GM18511 (cell line): ENCODE data around the gene IL37.
"Not testable (repeated sequence)": the region's sequence is repeated elsewhere in the genome, so short reads cannot be mapped to it uniquely, and the experiment has no call there.

Source experiments
- ATAC-seq: cut with Tn5 transposase; IDR thresholded peaks from one replicate; pipeline ENCODE4 v1.9.1; 2021; ENCODE audit warnings: mild to moderate bottlenecking, moderate library complexity; ENCODE audit not compliant: unreplicated experiment

IL37 gene

DNA sequence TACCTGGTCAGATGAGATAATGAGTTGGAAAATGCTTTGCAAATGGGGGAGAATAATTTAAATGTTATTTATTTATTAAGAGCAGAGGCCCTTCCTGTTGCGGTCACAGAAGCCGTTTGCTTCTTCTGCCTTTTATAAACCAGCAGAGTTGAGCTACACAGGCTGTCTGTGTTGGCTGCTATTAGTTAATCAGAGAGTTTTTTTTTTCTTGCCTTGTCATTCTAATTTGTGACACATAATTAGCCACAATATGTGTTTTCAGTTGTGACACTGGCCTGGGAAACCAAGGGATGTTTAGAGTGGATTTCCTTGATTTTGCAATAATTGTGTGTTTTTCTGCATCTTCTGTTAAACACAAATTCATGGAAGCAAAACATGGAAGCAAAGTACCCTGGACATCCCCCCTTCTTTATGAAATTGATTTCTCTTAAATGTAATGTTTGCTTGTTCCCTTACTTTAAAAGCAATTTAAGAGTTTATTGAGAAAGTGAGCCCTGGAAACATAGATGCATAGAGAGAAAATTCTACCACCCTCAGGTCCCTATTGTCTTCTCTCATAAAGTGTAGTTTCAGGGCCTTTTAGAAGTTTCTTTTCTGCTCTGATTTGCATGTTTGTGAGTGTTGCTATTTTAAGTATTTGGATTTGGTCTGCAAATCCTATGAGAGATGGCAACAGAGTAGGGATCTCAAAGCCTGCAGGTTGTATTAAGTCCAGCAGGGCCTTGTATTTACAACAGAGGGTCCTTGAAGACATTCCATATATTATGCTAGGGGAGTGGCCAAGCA is 22.8 kb upstream of the IL37 start:
- no peak for ATAC-seq

DNA sequence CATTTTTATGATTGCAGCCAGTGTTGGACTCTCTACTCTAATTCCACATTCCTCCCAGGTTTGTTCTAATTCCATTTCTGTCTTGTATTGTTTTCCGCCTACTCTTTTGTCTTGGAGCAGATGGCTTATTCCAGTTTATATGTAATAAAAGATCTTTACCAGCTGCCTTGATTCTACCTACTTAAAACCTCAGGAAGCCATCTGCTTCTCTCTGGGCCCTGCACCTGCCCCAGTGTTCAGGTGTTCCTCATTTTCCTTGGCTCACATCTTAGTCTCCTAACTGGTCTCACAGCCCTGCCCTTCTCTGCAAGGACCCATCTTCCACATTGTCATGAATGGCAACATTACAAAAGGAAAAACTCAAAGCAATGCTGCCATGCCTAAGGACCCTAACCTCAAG is 21.0 kb upstream of the IL37 start:
- no peak for ATAC-seq

DNA sequence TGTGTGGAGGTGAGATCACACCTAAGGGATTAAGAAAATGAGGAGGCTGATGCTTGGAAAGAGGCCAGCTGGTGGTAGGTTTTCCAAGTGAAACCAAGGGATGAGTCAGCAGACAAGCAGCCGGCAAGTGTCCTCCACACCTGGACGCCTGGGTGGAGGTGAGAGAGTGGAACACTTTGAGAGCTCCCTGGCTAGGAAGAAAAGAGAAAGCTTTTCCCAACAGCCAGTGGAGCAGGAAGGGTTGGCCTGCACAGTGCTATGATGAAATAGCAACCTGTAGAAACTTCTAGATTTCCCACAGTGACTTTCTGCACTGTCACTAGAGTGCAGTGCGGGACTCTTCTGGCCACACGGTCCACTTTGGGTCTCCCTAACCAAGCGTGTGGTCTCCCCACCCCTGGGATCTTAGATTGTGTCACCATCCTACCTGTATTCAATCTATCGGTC is 19.6 kb upstream of the IL37 start:
- ATAC-seq, result no peak

DNA sequence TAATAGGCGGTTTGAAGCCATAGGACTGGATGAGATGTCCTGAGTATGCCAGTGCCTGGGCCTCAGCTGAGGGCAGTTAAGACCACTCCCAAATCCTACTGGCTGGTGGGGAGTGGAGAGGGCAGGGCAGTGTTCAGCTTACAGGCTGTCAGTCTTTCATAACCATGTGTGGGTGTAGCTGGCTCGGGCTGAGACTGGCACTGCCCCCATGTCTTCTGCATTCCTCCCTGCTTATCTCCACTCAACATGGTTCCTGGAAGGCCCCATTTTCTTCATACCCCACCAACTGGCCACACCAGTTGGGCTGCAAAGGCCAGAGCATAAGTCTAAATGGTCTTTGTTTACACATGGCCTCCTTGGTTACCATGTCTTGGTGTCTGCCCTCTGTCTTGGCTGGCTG is 17.2 kb upstream of the IL37 start:
- no peak for ATAC-seq

DNA sequence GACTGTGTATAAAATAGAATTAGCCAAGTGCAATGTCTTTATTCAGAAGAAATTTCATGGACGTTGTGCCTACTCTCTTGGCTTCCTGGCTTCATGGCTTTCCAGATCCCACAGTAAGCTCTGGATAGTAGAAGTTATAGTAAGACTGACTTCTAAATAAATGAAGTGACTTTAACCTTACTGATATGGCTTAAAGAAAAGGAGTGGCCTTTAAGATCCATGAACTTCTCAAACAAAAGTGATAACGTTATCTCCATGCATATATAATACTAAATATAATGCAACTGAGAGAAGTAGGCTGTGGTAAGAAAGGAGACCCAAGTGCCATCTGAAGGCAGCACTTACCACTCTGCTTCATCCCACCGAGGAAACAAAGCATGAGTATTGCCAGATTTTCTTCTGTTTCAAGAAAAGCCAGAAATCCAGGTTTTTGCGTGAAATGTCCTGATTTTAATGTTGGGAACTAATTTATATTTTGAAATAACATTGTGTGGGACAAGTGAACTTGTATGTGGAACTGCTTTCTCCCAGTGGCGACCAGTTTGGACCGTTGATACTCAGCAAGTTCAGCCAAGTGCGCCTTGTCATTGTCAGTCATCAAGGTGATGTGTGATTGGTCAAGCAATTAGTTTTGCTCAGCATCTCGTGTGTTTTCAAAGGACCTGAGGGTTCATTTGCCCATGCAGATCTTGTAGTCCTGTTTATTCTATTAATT is 13.9 kb upstream of the IL37 start:
- no peak for ATAC-seq

DNA sequence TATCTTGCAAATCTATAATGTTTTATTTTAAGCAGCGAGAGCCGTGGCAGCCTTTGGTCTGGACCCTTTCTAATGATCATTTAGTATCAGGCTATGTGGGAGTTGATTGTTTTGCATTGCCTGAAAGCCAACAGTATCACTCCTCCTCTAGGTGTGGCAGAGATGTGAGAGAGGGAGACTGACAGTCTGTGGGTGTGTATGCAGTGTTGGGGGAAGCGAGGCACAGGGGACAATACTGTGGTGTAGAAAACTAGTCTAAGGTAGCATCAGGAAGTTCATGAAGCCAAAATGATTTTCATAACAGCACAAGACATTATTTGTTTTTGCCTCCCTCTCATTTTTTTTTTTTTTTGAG is 13.4 kb upstream of the IL37 start:
- no peak for ATAC-seq

DNA sequence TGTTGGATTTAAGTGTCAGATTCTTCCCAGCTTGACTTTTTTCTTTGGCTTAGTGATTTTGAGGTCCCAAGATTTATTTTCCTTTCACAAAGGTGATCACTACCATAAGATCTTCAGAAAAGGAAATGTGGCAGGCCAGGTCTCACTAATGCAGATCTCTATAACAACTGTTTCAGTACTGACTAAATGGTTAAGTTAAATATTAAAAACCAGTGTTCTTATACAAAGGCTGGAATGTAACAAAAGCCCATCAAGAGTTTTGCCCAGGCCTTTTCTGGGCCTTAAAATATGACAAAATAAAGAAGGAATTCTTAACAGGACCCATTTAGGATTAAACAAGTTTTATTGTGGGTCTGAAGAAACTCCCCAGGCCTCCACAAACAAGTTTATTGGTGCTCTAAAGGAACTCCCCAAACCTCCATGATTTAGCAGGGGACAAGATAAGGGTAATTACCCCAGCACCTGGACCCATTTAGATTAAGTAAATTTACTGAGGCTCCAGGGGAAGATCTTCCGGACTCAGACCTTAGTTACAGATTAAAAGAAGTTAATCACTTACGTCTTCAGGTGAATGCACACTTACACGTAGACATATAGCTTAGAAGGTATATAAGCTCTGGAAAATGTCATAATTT is 9.4 kb upstream of the IL37 start:
- ATAC-seq, result not testable (repeated sequence)

DNA sequence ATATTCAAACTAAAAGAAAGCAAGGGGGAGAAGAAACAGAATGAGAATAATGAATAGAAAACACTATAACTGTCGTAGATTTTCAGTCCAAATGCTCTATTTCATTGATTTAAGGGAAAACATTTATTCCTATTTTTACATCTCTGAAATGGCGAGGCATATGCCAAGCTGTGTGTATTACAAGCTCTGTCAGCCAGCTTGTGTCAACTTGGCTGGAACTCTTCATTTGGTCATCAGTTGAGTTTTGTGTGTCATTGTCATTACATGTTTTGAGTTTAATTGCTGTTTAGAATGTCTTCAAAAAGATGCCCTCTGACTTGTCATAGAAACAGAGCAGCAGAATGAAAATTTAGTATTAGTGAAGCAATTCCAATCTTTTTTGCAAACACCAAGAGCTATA is 8.1 kb upstream of the IL37 start:
- no peak for ATAC-seq

DNA sequence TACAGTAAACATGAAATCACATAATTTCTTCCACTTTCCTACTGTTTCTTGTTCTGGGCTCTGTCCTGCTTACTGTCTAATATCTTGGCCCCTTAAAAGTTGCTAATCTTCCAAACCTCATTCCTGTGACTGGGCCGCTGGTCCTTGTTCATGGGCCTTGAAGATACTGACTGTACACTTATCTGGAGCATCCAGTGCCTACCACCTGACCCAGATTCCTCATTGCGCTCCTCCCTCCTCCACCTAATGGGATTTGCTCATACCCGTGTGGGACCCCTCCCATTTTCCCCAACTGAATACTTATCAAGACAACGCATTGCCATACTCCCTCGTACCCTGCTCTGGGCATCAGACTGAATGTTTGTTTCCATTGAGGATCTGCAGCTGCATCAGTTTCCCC is 6.1 kb upstream of the IL37 start:
- ATAC-seq, result no peak

DNA sequence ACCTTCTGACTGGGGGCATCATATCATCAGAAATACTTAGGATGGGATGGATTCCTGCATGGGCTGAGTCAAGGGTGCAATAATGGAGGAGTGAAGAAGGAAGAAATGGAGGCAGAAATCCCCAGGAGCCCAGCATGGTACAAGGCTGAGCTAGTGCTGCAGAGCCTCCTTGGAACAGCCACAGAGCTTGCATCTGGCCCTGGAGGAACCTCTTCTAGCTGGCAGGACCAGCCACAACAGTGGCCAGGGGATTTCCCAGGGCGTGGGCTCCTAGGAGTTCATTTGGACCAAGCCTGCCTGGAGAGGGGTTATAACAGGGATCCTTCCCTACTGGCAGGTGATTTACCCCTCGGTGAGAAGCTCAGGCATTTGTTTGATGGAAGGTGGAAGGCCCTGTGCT is 4.7 kb upstream of the IL37 start:
- ATAC-seq, result no peak

DNA sequence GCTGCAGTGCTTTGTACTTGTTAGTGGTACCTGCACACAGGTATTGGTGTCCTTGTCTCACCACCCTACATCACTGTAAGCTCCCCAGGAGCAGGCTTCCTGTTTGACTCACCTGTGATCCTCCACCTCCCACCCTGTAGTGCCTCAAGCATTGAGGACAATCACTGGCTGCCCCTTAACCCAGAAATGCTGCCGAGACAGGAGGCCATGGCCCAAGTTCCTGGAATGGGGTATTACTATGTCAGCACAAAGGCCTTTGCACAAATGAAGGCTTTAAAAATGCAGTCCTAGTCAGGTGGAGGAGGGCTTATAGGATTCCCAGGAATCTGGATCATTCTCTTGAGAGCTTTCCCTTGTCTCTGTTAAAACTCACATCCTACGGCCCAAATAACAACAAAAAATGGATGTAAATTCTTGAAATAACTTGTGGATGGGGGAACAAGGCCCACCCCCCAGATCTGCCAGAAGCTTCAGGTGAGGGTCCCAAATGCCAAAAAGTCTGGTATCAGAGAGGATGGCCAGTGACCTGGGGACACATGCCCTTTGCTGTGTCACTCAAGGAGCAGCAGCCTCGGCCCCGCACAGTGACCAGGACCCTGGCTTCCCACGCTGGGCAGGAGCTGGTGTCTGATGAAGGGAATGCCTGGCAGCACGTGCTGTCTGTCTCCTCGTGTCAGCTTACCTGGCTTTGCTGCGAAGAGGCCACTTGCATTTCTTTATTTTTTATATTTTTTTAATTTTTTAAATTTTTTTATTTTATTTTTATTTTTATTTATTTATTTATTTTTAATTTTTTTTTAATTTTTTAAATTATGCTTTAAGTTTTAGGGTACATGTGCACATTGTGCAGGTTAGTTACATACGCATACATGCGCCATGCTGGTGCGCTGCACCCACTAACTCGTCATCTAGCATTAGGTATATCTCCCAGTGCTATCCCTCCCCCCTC is 3.7 kb upstream of the IL37 start:
- no peak for ATAC-seq

DNA sequence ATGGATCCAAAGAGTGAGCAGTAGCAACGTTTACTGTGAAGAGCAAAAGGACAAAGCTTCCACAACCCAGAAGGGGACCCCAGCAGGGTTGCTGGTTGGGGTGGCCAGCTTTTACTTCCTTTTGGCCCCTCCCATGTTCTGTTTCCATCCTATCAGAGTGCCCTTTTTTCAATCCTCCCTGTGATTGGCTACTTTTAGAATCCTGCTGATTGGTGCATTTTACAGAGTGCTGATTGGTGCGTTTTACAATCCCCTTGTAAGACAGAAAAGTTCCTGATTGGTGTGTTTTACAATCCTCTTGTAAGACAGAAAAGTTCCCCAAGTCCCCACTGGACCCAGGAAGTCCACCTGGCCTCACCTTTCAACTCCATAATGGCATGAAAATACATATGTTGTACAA is 2.4 kb upstream of the IL37 start:
- not testable (repeated sequence) for ATAC-seq

DNA sequence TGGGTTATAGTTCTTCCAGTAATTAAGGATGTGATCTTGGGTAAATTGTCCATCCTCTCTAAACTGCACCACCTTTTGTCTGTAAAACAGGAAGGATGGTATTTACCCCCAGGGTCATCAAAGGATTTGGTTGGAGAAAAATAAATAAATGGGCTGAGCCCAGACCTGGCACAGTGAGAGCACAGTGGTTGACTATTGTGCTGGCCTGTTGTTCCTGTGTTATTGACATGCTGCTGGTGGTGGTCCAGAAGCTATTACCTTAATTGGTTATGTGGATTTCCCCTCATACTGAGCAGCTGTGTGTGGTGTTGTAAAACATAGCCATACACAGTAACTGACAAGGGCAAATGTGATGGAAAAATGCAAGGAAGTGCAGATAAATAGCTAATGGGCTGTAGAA is 746 bp upstream of the IL37 start:
- ATAC-seq, result no peak

DNA sequence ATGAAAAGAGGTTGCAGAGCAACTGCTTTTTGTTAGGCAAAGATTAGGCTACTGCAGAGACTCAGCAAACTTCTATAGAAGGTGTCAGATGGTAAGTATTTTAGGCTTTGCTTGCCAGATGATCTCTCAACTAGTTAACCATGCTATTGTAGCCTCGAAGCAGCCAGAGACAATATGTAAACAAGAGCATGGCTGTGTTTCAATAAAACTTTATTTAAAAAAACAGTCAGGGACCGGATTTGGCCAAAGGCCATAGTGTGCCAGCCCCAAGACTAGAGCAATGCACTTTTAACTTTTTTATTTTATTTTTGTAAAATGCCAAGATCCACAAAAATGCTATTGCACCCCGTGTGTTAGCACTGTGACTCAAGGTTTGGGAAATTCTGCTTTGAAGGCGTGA is 1.4 kb downstream of the IL37 start:
- ATAC-seq, result no peak

DNA sequence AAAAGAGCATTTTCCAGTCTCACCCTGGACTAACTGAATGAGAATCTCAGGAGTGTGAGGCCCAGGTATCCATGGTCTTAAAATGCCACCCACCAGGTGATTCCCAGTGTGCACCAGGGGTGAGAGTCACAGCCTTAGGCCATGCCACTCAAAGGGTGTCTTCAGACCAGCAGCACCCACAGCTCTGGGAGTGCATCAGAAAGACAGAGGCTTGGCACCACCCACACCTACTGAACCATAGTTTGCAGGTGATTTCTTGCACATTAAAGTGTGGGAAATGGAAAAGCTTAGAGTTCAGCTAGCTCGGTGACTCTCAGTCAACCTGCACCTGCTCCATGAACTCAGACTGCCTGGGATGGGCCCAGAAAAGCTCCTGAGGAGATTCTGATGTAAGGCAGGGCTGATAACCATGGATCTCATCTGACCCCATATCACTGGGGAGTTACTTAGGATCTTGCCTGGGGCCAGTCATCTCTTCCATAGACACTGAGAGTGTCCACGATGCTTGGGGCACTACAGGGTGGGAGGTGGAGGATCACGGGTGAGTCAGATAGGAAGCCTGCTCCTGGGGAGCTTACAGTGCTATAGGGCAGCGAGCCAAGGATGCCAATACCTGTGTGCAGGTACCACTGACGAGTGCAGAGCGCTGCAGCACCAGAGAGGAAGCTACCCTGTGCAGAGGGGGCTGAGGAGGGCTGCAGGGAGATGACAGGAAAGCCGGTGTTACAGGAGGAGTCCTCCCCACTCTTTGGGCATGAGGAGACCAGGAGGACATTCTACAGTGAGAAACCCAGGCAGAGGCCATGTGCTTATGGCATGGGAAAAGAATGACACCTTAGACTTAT is 4.6 kb downstream of the IL37 start:
- no peak for ATAC-seq

DNA sequence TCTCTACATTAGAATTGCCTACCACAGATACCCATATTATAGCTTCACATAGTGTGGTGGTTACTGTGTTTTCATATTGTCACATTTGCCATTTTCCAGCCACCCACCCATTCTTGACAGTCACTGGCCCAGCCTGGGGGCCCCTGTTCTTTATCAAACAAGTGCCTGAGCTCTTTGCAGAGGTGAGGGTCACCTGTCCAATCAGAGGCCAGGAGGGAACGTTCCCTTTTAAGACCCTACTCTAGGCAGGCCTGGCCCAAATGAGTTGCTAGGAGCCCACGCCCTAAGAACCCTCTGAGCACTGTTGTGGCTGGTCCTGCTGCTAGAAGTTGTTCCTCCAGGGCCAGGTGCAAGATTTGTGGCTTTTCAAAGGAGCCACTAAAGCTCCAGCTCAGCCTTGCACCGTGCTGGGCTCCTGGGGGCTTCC is 5.2 kb downstream of the IL37 start:
- ATAC-seq, result no peak

DNA sequence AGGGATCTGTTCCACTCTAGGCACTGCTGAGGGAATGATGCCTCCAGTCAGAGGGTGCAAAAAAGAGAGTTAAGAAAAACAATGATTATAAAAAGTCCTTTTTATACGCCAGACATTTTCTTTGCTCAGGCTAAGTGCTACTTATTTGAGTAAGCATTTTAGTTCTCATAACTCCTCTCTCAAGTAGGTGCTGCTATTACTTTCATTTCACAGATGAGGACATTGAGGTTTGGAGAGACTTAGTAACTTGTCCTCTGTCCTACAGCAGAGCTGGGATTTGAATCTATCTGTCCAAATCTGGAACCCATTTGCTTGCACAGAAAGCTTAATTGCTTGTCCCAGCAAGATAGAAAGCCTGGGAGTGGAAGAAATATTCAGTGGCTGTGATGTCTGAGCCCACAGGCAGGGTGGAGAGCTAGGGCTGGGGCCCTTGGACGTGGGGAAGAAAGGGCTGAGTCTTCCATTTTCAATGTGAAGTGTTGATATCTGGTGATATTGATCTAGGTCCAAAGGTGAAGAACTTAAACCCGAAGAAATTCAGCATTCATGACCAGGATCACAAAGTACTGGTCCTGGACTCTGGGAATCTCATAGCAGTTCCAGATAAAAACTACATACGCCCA is 5.8 kb downstream of the IL37 start:
- ATAC-seq, result no peak

DNA sequence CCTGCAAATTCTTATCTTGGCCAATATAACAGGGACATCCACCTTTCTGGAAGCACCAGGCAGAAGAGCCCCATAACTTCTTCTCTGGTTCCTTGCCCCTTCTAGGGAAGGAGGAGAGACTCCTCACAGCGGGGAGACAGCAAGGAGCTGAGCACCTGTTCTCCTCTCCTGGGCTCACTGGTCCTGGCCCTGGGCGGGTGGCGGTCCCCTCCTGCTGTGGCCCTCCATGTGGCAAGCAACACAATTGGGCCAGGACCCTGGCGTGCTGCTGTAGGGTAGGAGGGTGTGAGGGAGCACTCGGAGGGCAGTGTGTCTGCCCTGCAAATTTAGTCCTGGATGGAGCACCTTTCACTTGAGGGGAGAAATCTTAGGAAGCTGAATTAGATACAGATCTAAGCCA is 6.9 kb downstream of the IL37 start:
- no peak for ATAC-seq

DNA sequence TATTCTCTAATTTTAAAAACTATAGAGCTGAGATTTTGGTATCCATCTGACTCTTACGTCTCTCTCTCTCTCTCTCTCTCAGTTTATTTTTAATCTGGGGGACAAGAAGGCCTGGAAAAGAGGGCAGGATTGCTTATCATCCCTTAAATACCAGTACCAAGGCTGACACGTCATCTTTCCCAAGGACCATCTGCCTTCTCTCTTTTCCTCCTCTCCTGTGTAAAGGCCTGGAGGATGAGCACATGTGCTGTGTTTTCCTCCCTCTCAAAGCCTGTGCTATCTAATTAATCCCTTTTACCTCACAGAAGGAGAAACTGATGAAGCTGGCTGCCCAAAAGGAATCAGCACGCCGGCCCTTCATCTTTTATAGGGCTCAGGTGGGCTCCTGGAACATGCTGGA is 7.3 kb downstream of the IL37 start:
- no peak for ATAC-seq

DNA sequence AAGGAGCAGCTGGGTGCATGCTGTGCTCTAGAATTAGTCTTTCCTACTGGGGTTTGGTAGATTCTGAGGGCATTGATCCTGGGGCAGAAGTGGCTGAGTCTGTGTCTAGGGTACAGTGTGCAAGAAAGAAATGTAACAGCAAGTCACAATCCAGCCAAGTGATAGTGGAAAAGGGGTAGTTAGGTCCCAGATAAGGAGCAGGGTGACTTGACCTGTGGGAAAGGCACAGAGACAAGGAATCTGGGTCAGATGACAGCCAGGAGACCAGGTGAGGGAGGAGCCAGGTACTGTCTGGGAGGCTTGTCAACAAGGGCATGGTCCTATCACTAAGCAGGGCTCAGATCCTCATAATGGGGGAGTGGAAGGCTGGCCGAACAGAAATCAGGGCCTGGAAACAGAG is 8.1 kb downstream of the IL37 start:
- no peak for ATAC-seq
